HG03108 (cell line): ENCODE data around the gene FBXO45.
A peak's percentile ranks its signal among the peaks of the same experiment; 100 is the strongest.
"Not testable (repeated sequence)": the region's sequence is repeated elsewhere in the genome, so short reads cannot be mapped to it uniquely, and the experiment has no call there.

Experiments used
- ATAC-seq: cut with Tn5 transposase; IDR thresholded peaks from one replicate; pipeline ENCODE4 v1.9.1; 2021; ENCODE audit warnings: moderate library complexity; ENCODE audit not compliant: unreplicated experiment

FBXO45 gene

DNA sequence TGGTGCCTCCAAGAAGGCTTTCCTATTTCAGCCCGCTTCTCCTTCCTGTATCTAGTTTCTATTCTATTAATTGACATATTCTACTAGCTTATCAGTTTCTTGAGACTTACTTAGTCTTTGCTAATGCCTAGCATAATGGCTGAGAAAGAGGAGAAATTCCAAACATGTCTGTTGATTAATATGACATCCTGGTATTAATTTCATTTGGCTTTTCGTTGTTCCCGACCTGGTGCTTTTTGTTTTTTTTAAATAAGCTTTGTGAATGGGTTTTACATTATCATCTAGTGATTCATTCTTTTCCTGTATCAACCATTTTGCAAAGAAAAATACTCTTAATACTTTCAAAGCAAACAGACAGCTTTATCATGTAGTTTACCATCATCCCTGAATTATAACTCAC, 13.2 kb upstream of the FBXO45 start:
- ATAC-seq: no peak

GRCh38 chr3:196557236-196557635, 11.2 kb upstream of the FBXO45 start:
- no peak for ATAC-seq

DNA sequence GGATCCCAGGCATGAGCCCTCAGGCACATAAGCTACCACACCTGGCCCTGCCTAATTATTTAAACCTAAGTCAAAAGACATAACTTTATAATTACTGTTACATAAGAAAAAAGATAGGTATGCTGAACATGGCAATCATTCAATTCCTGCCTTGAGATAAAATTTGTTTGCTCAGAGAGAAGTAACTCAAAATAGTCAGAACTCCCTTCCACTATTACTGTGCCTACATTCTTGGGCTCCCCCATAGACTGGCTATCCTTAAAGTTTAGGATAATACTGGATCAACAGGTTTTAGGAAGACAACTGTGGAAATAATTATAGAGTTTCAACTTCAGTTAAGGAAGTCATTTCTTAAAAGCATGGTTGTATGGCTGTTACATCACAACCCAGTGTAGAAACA, 10.0 kb upstream of the FBXO45 start:
- no peak for ATAC-seq

DNA sequence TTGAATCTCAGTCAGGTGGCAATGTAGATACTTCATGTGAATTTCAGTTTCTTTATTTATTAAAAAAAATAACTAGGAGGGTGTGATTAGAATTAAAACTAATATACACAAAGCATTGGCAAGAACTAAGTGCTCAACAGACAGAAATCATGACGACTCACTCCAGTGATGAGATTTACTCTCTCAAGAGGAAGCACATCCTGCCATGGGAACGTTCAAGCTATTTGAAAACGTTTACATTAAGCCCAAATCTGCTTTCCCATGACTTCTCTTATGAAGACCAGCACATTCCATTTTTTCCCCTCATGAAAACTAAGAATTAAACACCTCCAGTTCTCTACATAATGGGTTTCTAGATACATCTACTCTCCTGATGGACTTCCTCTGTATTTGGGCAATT, 8.6 kb upstream of the FBXO45 start:
- ATAC-seq: no peak

- no peak for ATAC-seq
These were observed 4.7 kb upstream of the FBXO45 start for GRCh38 chr3:196563721-196564225.

- ATAC-seq: peak; percentile 24
These were observed 600 bp downstream of the FBXO45 start for GRCh38 chr3:196569003-196569516.

DNA sequence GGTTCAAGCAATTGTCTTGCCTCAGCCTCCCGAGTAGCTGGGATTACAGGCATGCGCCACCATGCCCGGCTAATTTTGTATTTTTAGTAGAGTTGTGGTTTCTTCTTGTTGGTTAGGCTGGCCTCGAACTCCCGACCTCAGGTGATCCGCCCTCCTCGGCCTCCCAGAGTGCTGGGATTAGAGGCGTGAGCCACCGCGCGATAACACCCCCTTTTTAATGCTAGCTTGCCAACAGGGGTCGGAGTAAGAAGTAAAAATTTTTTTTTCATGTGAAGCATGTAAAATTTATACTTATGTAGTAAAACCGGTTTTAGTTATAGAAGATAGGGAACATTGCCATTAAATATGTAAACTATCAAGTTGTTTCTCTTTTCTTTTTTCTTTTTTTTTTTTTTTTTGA, 1.9 kb downstream of the FBXO45 start:
- ATAC-seq: not testable (repeated sequence)

DNA sequence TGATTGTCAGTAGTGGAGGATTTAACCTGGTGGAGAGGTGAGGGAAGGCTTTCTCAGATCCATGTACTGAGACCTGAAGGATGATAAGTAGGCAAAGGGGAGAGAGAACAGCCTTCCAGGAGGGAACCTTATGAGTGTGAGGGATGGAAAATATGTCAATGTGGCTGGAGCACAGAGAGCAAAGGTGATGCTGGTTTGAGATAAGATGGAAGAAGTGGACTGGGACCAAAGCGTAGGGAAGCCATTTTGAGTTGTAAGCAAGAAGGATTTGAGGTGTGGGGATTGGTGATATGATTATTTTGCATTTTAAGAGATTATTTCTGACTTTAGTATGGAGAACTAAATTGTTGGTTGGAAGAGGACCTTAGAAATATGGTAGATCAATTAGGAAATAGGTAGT, 3.9 kb downstream of the FBXO45 start:
- no peak for ATAC-seq

GRCh38 chr3:196585044-196585757, 16.7 kb downstream of the FBXO45 start:
- ATAC-seq: no peak

- no peak for ATAC-seq
These were observed 21.8 kb downstream of the FBXO45 start for GRCh38 chr3:196590279-196590678.

DNA sequence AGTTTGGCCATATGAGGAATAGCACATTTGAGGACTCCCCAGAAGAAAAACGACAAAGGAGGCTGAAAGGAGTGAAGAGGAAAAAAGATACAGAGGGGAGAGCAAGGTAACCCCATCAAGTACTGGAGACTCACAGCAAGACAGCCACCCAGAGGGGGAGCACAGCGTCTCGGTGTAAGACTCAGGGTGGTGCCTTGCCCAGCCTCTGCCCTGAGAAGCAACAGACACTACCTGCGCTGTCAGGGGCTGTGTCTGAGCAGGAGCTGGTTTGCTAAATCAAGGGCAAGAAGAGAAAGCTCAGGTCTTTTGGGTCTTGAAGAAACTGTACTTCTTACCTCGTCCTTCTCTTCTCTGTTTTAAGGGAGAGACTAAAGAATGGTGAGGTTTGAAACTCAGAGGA, 27.9 kb downstream of the FBXO45 start:
- ATAC-seq: no peak

DNA sequence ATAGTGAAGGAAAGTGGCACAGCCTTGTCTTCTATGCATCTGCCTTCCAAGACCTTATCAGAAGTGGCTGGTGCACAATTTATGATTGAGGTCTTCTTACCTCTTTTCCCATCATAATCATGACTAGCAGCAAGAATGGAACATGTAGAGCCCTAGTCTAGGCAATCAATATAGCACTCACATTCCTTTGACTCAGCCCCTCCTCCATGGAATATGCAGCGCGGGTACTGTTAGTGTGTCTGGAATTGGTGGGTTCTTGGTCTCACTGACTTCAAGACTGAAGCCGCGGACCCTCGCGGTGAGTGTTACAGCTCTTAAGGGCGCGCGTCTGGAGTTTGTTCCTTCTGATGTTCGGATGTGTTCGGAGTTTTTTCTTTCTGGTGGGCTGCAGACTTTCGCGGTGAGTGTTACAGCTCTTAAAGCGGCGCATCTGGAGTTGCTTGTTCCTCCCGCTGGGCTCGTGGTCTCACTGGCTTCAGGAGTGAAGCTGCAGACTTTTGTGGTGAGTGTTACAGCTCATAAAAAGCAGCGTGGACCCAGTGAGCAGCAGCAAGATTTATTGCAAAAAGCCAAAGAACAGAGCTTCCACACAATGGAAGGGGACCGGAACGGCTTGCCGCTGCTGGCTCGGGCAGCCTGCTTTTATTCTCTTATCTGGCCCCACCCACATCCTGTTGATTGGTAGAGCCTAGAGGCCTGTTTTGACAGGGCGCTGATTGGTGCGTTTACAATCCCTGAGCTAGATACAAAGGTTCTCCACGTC, 29.7 kb downstream of the FBXO45 start:
- ATAC-seq: not testable (repeated sequence)

DNA sequence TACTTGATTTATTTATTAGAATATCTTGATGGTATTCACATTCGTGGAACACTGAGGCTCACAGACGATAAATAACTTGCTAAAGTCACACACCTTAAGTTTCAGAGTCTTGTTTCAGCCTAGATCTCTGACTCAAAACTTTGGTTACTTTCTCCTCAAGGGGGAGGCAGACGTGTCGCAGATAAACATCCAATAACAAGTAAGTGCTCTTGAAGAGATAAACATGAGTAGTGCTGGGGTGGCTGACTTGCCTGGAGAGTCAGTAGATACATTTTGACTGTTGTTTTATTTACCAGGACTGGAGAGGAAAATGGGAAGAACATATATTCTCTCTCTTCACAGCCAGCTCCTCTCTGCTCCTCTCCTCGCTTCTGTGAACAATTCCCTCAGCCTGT, 31.3 kb downstream of the FBXO45 start:
- ATAC-seq: no peak

DNA sequence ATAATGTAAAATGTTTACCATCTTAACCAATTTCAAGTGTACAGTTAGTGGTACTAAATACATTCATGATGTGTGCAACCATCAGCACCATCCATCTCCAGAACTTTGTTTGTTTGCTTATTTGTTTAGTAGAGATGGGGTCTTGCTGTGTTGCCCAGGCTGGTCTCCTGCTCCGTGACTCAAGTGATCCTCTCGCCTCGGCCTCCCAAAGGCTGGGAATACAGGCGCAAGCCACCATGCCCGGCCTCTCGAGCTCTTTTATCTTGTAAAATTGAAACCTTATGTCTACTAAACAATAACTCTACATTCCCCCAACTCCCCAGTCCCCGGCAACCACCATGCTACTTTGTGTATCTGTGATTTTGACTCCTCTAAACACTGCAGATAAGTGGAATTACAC, 31.9 kb downstream of the FBXO45 start:
- no peak for ATAC-seq

- ATAC-seq: no peak
These were observed 34.2 kb downstream of the FBXO45 start for GRCh38 chr3:196602673-196603072.

- no peak for ATAC-seq
These were observed 35.2 kb downstream of the FBXO45 start for GRCh38 chr3:196603683-196604082.

DNA sequence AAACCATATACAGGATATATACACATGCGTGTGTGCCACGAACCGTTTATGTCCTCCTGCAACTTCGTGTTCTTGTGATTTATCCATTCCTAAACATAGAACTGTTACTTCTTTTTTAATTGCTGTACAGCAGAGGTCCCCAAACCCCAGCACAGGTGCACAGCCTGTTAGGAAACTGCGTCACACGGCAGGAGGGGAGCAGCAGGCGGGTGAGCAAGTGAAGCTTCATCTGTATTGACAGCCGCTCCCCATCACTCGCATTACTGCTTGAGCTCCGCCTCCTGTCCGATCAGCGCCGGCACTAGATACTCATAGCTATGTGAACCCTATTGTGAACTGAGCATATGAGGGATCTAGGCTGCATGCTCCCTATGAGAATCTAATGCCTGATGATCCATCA, 36.1 kb downstream of the FBXO45 start:
- no peak for ATAC-seq

DNA sequence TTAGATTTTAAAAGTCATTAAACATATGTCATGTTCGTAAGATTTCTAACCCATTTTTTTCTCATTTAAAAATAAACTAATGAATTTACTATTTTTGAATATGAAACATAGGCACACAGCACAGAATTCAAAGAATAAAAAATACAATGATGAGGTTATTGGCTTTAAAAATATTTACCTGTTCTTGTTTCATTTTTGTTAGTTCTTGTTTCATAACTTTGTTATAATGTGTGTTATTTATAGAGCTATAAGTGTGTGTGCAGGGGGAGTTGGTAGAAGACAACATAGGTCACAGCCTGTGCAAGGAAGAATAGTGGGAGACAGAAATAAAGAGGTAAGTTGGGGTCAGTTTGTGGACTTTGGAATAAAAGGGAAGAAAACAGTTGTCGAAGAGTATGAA, 40.2 kb downstream of the FBXO45 start:
- no peak for ATAC-seq

- peak; percentile 66 for ATAC-seq
These were observed 40.9 kb downstream of the FBXO45 start for GRCh38 chr3:196609343-196609775.

- no peak for ATAC-seq
These were observed 41.5 kb downstream of the FBXO45 start for GRCh38 chr3:196609805-196610515.

- ATAC-seq: no peak
These were observed 43.5 kb downstream of the FBXO45 start for GRCh38 chr3:196611761-196612483.
